Measurements from ENCODE around the gene ZNF672. TPM values are rescaled to one million over a fixed set of nuclear protein-coding genes. Genes with fewer than 3 reads are reported as not detected.
A peak's percentile ranks its signal among the peaks of the same experiment; 100 is the strongest.

The ZNF672 gene
- total and polyA plus RNA-seq, 2 of the 13 experiments (the other 11 are each of a cell fraction or from before 2014, with no cell fraction given): 17.2 to 22.9 TPM

DNA sequence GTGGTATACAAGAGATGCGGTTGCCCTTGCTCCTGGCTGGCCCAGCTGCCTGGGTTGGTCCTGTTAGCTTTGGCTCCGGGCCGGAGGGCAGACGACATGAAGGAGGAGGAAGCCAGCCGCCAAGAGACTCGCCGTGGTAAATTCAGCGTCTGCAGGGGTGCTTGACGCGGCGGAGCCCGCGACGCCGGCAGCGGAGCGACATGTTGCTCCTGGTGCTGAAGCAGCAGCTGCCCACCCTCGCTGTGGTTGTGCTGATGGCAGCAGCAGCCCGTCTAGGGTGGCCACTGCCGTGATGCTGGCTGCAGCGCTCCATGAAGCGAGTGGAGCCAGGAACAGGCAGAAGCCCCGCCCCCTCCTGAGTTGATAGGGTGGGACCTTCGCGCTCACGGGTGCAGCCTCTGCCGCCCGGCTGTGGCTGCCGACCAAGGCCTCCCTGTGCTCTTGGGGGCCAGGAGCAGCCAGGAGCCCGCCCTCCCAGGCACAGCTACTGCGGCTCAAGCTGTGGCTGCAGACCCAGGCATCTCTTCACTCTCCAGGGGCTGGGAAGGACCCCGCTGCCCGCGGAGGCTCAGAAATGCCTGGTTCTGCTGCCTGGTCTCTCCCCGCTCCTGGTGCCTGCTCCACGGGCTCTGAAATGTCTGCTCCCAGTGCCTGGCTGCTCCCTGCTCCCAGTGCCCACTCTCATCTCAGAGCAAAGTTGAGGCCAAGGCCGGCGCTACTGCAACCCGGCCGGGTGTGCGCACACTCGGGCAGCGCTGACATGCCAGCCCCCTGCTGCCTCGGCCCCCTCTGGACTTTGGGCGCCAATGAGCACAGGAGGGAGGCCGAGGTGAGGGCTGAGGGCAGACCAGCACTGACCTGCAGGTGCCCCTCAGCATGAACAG lies 25.2 kb downstream of the ZNF672 start (continued):
- TF ChIP-seq ZSCAN12 (CRISPR knock-in tag; IDR thresholded peaks at IDR 0.05) (0 out of 2 replicates have a peak, but pooled peaks have one; percentile 59), ZNF235 (CRISPR knock-in tag; IDR thresholded peaks at IDR 0.05; ENCODE audit: borderline replicate concordance) (no peak), ZSCAN20 (CRISPR knock-in tag; IDR thresholded peaks at IDR 0.05; ENCODE audit: borderline replicate concordance) (peak; percentile 77; the same call in 1 of the 2 replicates), TOE1 (CRISPR knock-in tag; IDR thresholded peaks at IDR 0.05) (no peak), ZMAT3 (CRISPR knock-in tag; conservative IDR thresholded peaks at IDR 0.05) (0 out of 2 replicates have a peak, but pooled peaks have one; percentile 27), ZMYM4 (CRISPR knock-in tag; IDR thresholded peaks at IDR 0.05) (peak; percentile 73; the same call in 1 of the 2 replicates), FOXJ3 (CRISPR knock-in tag; IDR thresholded peaks at IDR 0.05; ENCODE audit: borderline replicate concordance) (no peak), HDAC6 (IDR thresholded peaks at IDR 0.05; ENCODE audit: low read depth, low read length) (no peak), YY1 (IDR thresholded peaks at IDR 0.05; ENCODE audit: insufficient read depth, insufficient replicate concordance, low read depth, low read length) (peak; percentile 51), ZNF3 (CRISPR knock-in tag; IDR thresholded peaks at IDR 0.05) (no peak), MXD4 (CRISPR knock-in tag; IDR thresholded peaks at IDR 0.05) (no peak; the same call in 1 of the 2 replicates), GATAD1 (CRISPR knock-in tag; IDR thresholded peaks at IDR 0.05) (peak; percentile 50; the same call in 1 of the 2 replicates), ZBTB8A (CRISPR knock-in tag; IDR thresholded peaks at IDR 0.05; ENCODE audit: borderline replicate concordance, low read depth) (no peak), SALL2 (CRISPR knock-in tag; IDR thresholded peaks at IDR 0.05) (peak; percentile 66; the same call in 1 of the 2 replicates)
- TF ChIP-seq, protein P1, sequence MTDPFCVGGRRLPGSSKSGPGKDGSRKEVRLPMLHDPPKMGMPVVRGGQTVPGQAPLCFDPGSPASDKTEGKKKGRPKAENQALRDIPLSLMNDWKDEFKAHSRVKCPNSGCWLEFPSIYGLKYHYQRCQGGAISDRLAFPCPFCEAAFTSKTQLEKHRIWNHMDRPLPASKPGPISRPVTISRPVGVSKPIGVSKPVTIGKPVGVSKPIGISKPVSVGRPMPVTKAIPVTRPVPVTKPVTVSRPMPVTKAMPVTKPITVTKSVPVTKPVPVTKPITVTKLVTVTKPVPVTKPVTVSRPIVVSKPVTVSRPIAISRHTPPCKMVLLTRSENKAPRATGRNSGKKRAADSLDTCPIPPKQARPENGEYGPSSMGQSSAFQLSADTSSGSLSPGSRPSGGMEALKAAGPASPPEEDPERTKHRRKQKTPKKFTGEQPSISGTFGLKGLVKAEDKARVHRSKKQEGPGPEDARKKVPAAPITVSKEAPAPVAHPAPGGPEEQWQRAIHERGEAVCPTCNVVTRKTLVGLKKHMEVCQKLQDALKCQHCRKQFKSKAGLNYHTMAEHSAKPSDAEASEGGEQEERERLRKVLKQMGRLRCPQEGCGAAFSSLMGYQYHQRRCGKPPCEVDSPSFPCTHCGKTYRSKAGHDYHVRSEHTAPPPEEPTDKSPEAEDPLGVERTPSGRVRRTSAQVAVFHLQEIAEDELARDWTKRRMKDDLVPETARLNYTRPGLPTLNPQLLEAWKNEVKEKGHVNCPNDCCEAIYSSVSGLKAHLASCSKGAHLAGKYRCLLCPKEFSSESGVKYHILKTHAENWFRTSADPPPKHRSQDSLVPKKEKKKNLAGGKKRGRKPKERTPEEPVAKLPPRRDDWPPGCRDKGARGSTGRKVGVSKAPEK (CRISPR knock-in tag; IDR thresholded peaks at IDR 0.05; ENCODE audit: borderline replicate concordance): peak; percentile 84; the same call in 1 of the 2 replicates
- TF ChIP-seq, protein P2, sequence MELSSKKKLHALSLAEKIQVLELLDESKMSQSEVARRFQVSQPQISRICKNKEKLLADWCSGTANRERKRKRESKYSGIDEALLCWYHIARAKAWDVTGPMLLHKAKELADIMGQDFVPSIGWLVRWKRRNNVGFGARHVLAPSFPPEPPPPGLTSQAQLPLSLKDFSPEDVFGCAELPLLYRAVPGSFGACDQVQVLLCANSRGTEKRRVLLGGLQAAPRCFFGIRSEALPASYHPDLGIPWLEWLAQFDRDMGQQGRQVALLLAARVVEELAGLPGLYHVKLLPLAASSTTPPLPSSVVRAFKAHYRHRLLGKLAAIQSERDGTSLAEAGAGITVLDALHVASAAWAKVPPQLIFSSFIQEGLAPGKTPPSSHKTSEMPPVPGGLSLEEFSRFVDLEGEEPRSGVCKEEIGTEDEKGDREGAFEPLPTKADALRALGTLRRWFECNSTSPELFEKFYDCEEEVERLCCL (CRISPR knock-in tag; IDR thresholded peaks at IDR 0.05; ENCODE audit: borderline replicate concordance): 0 out of 2 replicates have a peak, but pooled peaks have one; percentile 25
- TF ChIP-seq, protein P3, sequence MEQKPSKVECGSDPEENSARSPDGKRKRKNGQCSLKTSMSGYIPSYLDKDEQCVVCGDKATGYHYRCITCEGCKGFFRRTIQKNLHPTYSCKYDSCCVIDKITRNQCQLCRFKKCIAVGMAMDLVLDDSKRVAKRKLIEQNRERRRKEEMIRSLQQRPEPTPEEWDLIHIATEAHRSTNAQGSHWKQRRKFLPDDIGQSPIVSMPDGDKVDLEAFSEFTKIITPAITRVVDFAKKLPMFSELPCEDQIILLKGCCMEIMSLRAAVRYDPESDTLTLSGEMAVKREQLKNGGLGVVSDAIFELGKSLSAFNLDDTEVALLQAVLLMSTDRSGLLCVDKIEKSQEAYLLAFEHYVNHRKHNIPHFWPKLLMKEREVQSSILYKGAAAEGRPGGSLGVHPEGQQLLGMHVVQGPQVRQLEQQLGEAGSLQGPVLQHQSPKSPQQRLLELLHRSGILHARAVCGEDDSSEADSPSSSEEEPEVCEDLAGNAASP (CRISPR knock-in tag; IDR thresholded peaks at IDR 0.05; ENCODE audit: borderline replicate concordance): no peak
- TF ChIP-seq, protein P4, sequence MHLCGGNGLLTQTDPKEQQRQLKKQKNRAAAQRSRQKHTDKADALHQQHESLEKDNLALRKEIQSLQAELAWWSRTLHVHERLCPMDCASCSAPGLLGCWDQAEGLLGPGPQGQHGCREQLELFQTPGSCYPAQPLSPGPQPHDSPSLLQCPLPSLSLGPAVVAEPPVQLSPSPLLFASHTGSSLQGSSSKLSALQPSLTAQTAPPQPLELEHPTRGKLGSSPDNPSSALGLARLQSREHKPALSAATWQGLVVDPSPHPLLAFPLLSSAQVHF (CRISPR knock-in tag; IDR thresholded peaks at IDR 0.05): 0 out of 2 replicates have a peak, but pooled peaks have one; percentile 24

Data from HepG2 (cell line).